ENCODE data around the gene ABHD4. TPM values are rescaled to one million over a fixed set of nuclear protein-coding genes. Genes with fewer than 3 reads are reported as not detected.

Gene ABHD4
- total RNA-seq, 2 experiments from 2014 or later = 8.3 to 10.5 TPM

DNA sequence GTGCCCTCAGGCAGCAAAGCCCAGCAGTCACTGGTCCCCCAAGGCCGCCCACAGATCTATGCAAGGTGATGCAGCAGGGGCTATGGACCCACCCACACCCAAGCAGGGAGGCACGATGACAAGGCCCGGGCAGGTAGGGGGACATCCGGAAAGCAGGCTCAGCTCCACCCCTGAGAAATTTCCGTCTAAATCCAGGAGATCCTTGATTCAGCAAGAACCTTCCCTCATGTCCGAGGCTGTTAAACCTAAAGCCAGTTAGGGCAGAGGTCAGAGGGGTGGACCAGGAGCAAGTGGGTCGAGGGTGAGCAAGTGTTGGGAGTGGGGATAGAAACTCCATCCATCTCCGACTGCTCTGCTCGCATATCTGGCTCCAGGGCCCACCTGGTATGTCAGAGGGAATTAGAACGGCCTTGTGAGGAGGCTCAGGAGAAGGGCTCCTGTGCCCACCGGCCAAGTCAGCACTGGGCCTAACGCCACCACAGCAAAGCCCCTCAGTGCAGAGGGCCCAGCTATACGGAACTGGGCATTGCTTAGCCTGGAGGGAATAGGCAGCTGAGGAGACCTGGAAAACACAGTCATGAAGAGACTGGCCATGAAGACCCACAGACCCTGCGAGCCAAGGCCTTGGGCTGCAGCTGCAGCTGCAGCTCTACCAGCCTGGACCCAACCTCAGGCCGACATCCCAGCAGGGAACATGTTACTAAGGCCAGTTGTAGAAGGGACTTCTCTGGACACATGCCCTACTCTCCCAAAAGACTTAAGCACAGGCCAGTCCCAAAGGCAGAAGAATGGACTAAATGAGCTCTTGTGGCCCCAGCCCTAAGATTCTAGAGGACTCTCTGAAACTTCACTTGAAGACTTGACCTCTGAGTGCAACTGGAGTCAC lies 43.4 kb upstream of the ABHD4 start:
- intact Hi-C loops (cut with DNase I, micrococcal nuclease) = loop anchor here (5.0 to 10.0 kb wide), 14 partner anchors 32 to 1287 kb away; partner anchors contain the start of gene HNRNPC (in 1 of the 2)
- H3K4me1 Mint-ChIP-seq = peaks cover 86% of the 10 kb centered on the region
- peaks cover 53% of the 10 kb centered on the region for H3K36me3 Mint-ChIP-seq (ENCODE audit: low read depth)
- CTCF ChIA-PET = interaction anchor here (0.6 to 5.9 kb wide), 22 partner anchors 9 to 787 kb away, joined by 3 to 195 read pairs (median 6); partner anchors contain the start of gene DAD1
- peak overlapping the region; percentile 76 for H3K4me3 Mint-ChIP-seq
- peak; percentile 58 for DNase-seq
- H3K27ac Mint-ChIP-seq = peak overlapping the region; percentile 100
- POLR2A ChIA-PET = interaction anchor here (0.6 to 2.9 kb wide), 19 partner anchors 8 to 819 kb away, joined by 3 to 34 read pairs (median 6); partner anchors contain the start of genes DAD1 and OXA1L
- no peaks in the 10 kb centered on the region for H3K27me3 Mint-ChIP-seq
- ATAC-seq = no peak
- no peaks in the 10 kb centered on the region for H3K9me3 Mint-ChIP-seq (ENCODE audit: low read depth)

DNA sequence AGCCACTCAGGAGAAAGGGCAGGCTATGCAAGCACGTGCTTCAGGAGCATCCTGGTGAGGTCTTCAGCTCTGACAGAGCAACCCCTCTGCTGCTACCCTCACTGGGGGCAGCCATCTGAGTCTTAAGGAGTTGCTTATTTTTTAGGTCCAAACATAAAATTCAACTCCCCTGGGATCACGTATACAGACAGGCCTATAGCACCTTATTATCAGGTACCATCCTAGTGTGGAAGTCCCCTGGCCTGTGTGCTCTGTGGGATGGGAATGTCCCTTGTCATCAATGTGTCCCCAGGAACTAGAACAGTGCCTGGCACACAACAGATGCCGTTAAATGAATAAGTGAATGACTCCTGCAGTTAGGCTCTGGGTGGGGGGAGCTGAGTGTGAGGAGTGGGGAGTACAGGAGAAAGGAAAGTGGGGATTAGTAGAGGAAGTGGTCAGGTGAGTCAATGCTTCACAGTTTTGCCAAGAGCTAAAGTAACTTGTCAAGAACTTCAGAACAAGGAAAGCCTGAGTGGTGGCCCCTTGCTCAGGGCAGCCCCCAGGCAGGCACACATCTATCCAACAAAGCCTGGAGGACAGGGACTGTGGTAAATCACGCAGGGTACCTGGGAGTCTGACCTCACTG lies 42.6 kb upstream of the ABHD4 start:
- CTCF ChIA-PET = interaction anchor here (0.6 to 5.9 kb wide), 39 partner anchors 8 to 821 kb away, joined by 3 to 195 read pairs (median 5); partner anchors contain the start of genes DAD1, OXA1L and PSMB5

DNA sequence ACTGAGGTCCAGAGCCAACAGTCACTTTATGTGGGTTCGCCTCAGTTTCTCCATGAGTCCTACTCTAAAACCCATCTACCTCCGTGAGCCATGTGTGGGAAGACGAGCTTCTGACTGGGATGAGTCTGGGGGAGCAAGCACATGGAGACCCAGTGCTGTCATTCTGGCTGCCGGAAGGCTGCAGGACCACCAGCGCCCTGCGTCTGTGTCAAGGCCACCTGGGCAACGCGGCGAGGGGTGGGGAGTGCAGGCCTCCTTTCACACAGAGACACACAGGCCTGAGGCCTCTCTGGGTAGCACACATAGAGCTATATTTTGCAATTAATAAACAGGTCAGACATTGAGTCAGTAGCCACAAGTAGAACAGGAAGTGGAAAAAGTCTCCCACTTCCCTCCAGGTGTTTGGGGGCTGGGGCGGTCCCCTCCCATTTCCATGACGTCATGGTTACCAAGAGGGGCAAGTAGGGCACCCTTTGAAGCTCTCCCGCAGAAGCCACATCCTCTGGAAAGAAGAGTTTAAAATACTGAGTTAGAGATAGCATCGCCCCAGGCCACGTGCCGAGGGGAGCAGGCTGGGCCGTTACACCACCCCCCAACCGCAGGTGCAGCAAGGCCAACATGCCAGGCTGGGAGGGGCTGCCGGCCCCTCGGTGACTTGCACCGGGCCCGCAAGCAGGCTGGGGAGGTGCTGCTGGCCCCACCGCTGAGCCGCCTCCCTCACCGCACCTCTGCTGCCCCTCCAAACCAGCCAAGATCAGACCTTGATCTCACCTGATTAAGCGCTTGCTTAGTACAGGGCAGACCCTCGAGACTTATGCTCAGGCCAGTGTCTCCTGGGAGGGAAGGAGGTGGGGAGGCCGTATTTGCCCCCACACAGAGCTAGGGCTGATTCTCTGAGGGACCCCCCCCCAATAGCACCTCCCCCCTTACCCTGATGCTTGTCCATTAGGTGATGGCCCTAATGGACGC lies 41.8 kb upstream of the ABHD4 start:
- Mint-ChIP-seq H3K4me3 (peak overlapping the region; percentile 76), H3K36me3 (ENCODE audit: low read depth) (peaks cover 41% of the 10 kb centered on the region), H3K27ac (peak overlapping the region; percentile 100), H3K4me1 (peaks cover 86% of the 10 kb centered on the region), H3K27me3 (no peaks in the 10 kb centered on the region), H3K9me3 (ENCODE audit: low read depth) (no peaks in the 10 kb centered on the region)
- intact Hi-C loops (cut with DNase I, micrococcal nuclease) = loop anchor here (1.0 to 10.0 kb wide), 26 partner anchors 19 to 1289 kb away; partner anchors contain the start of genes DAD1 (in 2 of the 2), HNRNPC (in 1 of the 2), LRP10 (in 1 of the 2) and OXA1L (in 1 of the 2)
- POLR2A ChIA-PET = interaction anchor here (0.6 to 2.9 kb wide), 35 partner anchors 9 to 655 kb away, joined by 3 to 34 read pairs (median 5); partner anchors contain the start of genes DAD1 and OXA1L
- CTCF ChIA-PET = interaction anchor here (0.6 to 5.9 kb wide), 52 partner anchors 9 to 822 kb away, joined by 3 to 195 read pairs (median 4); partner anchors contain the start of genes DAD1, MMP14, OXA1L and PSMB5
- DNase-seq = peak; percentile 99
- peak; percentile 60 for ATAC-seq

More for the DNA sequence above, 42.6 kb upstream of the ABHD4 start:
- H3K4me1 Mint-ChIP-seq = peaks cover 86% of the 10 kb centered on the region
- H3K9me3 Mint-ChIP-seq (ENCODE audit: low read depth) = no peaks in the 10 kb centered on the region
- peak overlapping the region; percentile 76 for H3K4me3 Mint-ChIP-seq
- H3K27ac Mint-ChIP-seq = peak overlapping the region; percentile 100
- DNase-seq (peak; percentile 86), ATAC-seq (peak; percentile 42)
- H3K36me3 Mint-ChIP-seq (ENCODE audit: low read depth) = peaks cover 50% of the 10 kb centered on the region
- H3K27me3 Mint-ChIP-seq = no peaks in the 10 kb centered on the region
- POLR2A ChIA-PET = interaction anchor here (0.6 to 2.9 kb wide), 32 partner anchors 9 to 819 kb away, joined by 3 to 34 read pairs (median 4); partner anchors contain the start of genes DAD1 and OXA1L
- intact Hi-C loops (cut with DNase I, micrococcal nuclease) = loop anchor here (1.0 to 10.0 kb wide), 26 partner anchors 18 to 1288 kb away; partner anchors contain the start of genes DAD1 (in 2 of the 2), HNRNPC (in 1 of the 2), LRP10 (in 1 of the 2) and OXA1L (in 1 of the 2)

- Mint-ChIP-seq H3K9me3 (ENCODE audit: low read depth) (no peaks in the 10 kb centered on the region), H3K27ac (peak overlapping the region; percentile 100), H3K4me1 (peaks cover 86% of the 10 kb centered on the region), H3K36me3 (ENCODE audit: low read depth) (peaks cover 33% of the 10 kb centered on the region), H3K27me3 (no peaks in the 10 kb centered on the region), H3K4me3 (peak overlapping the region; percentile 76)
- ChIA-PET CTCF (interaction anchor here (0.6 to 5.9 kb wide), 35 partner anchors 12 to 732 kb away, joined by 3 to 195 read pairs (median 5); partner anchors contain the start of genes DAD1, MMP14 and OXA1L), POLR2A (interaction anchor here (0.6 to 2.9 kb wide), 13 partner anchors 8 to 639 kb away, joined by 3 to 34 read pairs (median 8); partner anchors contain the start of genes DAD1 and OXA1L)
- peak; percentile 10 for ATAC-seq
- DNase-seq = peak; percentile 96
- intact Hi-C loops (cut with DNase I, micrococcal nuclease) = loop anchor here (1.0 to 10.0 kb wide), 34 partner anchors 13 to 1290 kb away; partner anchors contain the start of genes DAD1 (in 2 of the 2), HNRNPC (in 1 of the 2), LRP10 (in 1 of the 2) and MRPL52 (in 1 of the 2)
These were observed 41.0 kb upstream of the ABHD4 start for GRCh38 chr14:22556990-22557623.

DNA sequence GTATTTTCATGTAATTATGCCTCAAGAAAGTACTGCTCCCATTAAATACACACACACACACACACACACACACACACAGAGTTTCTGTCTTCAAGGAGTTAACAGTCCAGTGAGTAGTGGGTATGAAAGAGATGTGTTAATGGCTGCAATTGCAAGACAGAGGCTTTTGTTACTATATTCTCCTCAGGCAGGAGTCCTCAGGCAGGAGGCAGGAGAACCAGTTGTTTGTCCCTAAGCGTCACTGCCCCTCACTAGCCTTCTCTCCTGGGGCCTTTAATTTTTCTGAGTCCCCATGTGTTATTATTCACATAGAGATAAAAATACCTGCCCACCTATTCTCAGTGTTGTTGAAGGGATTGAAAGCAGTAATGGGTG lies 40.3 kb upstream of the ABHD4 start:
- ATAC-seq (no peak), DNase-seq (no peak)
- H3K4me1 Mint-ChIP-seq = peaks cover 86% of the 10 kb centered on the region
- ChIA-PET CTCF (interaction anchor here (0.6 to 6.1 kb wide), 16 partner anchors 9 to 1020 kb away, joined by 3 to 187 read pairs (median 4); no protein-coding TSS in a partner anchor), POLR2A (interaction anchor here (0.7 to 1.1 kb wide), 10 partner anchors 8 to 569 kb away, joined by 3 to 7 read pairs (median 3); partner anchors contain the start of genes DAD1 and OXA1L)
- peak overlapping the region; percentile 100 for H3K27ac Mint-ChIP-seq
- peak overlapping the region; percentile 76 for H3K4me3 Mint-ChIP-seq
- no peaks in the 10 kb centered on the region for H3K9me3 Mint-ChIP-seq (ENCODE audit: low read depth)
- intact Hi-C loops (cut with DNase I, micrococcal nuclease) = loop anchor here (1.0 to 10.0 kb wide), 24 partner anchors 12 to 1291 kb away; partner anchors contain the start of genes HNRNPC (in 1 of the 2) and MRPL52 (in 1 of the 2)
- H3K27me3 Mint-ChIP-seq = no peaks in the 10 kb centered on the region
- peaks cover 29% of the 10 kb centered on the region for H3K36me3 Mint-ChIP-seq (ENCODE audit: low read depth)

DNA sequence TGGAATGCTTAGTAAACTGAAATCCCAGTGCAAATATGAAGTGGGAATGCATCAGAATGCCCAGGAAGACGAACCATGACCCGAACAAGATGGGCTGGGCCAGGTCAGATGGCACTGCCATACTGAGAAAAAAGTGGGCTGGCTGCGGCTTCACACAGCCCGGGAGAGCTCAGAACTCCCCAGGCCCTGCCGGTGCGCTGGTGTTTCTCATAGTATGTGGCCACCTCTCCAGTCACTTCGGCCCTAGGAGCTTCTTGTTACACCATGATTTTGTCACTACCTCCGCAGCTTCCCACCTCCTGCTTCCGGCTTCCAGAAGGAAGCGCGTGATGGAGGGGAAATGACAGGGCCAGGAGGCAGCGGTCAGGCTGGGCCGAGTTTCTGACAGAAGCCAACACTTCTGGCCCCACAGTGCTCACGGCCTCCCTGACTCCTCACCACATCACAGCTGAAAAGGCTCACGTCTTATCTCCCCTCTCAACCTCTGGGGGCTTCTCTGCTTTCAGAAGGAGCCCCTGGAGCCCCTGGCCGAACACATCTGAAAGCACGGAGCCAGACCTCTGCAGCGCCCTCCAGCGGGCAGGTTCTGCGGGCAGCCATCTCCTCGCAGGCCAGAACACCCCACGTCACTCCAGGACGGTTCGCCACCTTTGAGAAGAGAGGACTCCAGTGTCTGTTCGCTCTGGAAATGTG lies 39.7 kb upstream of the ABHD4 start:
- DNase-seq = peak; percentile 85
- Mint-ChIP-seq H3K27me3 (no peaks in the 10 kb centered on the region), H3K9me3 (ENCODE audit: low read depth) (no peaks in the 10 kb centered on the region), H3K4me1 (peaks cover 86% of the 10 kb centered on the region), H3K36me3 (ENCODE audit: low read depth) (peaks cover 31% of the 10 kb centered on the region), H3K4me3 (peak overlapping the region; percentile 76), H3K27ac (peak overlapping the region; percentile 100)
- intact Hi-C loops (cut with DNase I, micrococcal nuclease) = loop anchor here (5.0 to 10.0 kb wide), 14 partner anchors 36 to 1291 kb away; partner anchors contain the start of gene HNRNPC (in 1 of the 2)
- ChIA-PET POLR2A (interaction anchor here (0.7 to 1.1 kb wide), 10 partner anchors 9 to 570 kb away, joined by 3 to 7 read pairs (median 3); partner anchors contain the start of genes DAD1 and OXA1L), CTCF (interaction anchor here (0.6 to 6.1 kb wide), 21 partner anchors 10 to 1020 kb away, joined by 3 to 187 read pairs (median 4); no protein-coding TSS in a partner anchor)
- ATAC-seq = peak; percentile 8

- peaks cover 33% of the 10 kb centered on the region for H3K36me3 Mint-ChIP-seq (ENCODE audit: low read depth)
- DNase-seq = no peak
- intact Hi-C loops (cut with DNase I, micrococcal nuclease) = loop anchor here (5.0 to 10.0 kb wide), 14 partner anchors 37 to 1292 kb away; partner anchors contain the start of gene HNRNPC (in 1 of the 2)
- POLR2A ChIA-PET = interaction anchor here (1.0 to 2.5 kb wide), 2 partner anchors 9 to 10 kb away, joined by 3 to 26 read pairs; no protein-coding TSS in a partner anchor
- CTCF ChIA-PET = interaction anchor here (0.6 to 16.1 kb wide), 7 partner anchors 9 to 672 kb away, joined by 3 to 342 read pairs (median 5); partner anchors contain the start of genes ABHD4 and DAD1
- ATAC-seq = no peak
- H3K27me3 Mint-ChIP-seq = no peaks in the 10 kb centered on the region
- peak overlapping the region; percentile 100 for H3K27ac Mint-ChIP-seq
- no peaks in the 10 kb centered on the region for H3K9me3 Mint-ChIP-seq (ENCODE audit: low read depth)
- peak overlapping the region; percentile 76 for H3K4me3 Mint-ChIP-seq
- H3K4me1 Mint-ChIP-seq = peaks cover 87% of the 10 kb centered on the region
These were observed 39.1 kb upstream of the ABHD4 start for GRCh38 chr14:22559041-22559440.

DNA sequence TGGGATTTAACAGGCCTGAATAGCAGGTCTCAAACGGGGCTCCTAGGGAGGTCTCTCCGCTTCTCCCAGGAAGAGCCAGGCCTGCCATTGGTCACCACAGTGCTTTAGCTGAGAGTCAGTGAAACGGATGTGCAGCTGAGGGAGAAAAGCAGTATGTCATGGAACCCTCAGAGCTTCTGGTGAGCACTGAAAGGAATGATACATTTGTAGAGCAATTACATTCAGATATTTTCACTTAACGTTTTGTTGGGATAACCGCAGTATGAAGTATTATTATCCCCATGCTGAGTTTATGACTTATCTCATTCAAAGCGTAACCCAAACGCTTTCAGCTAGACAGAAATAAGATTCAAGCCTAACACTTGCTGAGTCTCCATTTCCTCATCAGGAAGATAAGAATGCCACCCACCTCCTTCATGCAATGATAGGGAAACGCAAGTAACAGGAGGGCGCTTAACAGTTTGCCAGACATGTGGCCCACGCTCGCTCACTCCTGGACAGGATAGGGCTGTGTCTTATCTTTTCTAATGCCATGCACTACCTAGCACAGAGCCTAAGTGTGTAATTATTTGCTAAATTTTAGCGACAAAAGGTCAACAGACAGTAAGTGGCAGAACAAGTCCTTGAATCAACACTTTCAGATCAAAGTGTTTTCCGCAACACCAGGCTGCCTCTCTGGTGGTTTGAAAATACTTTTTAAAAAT lies 37.3 kb upstream of the ABHD4 start:
- no peaks in the 10 kb centered on the region for H3K9me3 Mint-ChIP-seq (ENCODE audit: low read depth)
- H3K27ac Mint-ChIP-seq = peak overlapping the region; percentile 100
- peak; percentile 2 for ATAC-seq
- intact Hi-C loops (cut with DNase I, micrococcal nuclease) = loop anchor here in 1 of 2 experiments (1.0 kb wide), 1 partner anchor 9 kb away; no protein-coding TSS in a partner anchor
- peak overlapping the region; percentile 75 for H3K4me3 Mint-ChIP-seq
- CTCF ChIA-PET = interaction anchor here (0.5 to 16.1 kb wide), 31 partner anchors 9 to 947 kb away, joined by 3 to 342 read pairs (median 4); partner anchors contain the start of genes ABHD4, AJUBA, DAD1 and OXA1L
- H3K27me3 Mint-ChIP-seq = no peaks in the 10 kb centered on the region
- peaks cover 89% of the 10 kb centered on the region for H3K4me1 Mint-ChIP-seq
- POLR2A ChIA-PET = interaction anchor here (0.6 to 2.5 kb wide), 18 partner anchors 9 to 643 kb away, joined by 3 to 26 read pairs (median 4); partner anchors contain the start of gene DAD1
- DNase-seq = peak; percentile 68
- H3K36me3 Mint-ChIP-seq (ENCODE audit: low read depth) = peaks cover 48% of the 10 kb centered on the region
